K562 (cell line): Measurements from ENCODE around the gene PLXDC2. TPM values are rescaled to one million over a fixed set of nuclear protein-coding genes. Genes with fewer than 3 reads are reported as not detected.

Experiments
- ATAC-seq: fragments of 200-7000 bp; cut with Tn5 transposase; 3 replicates; pipeline ENCODE4 v1.9.1; 2020; ENCODE audit warnings: moderate library complexity
- BruUV-seq: library from RNA; stranded (reverse); fragments of 400-500 nt; replicated peaks from 2 replicates; lab custom pipeline; 2021; lab: Mats Ljungman, UMichigan
- CTCF ChIA-PET: fragments of 300-600 bp; formaldehyde crosslinking; extraction: SDS; loops from one replicate; lab custom pipeline; 2021; ENCODE audit warnings: low intra/inter-chr PET ratio; lab: Yijun Ruan, JAX
- POLR2A ChIA-PET: fragments of 300-600, 350-650 bp; sonication (Branson Sonifier 250); formaldehyde crosslinking; extraction: SDS; loops from one replicate; lab custom pipeline; 2021; ENCODE audit warnings: antibody characterized with exemption, inconsistent platforms; lab: Yijun Ruan, JAX
- DNase-seq, 4 experiments: peaks; one replicate each; pipeline versions ENCODE4 v3.0.0 to v3.0.0-alpha.2; 2011 to 2018; ENCODE audit warnings: low spot score in 3 of 4, mixed read lengths in 3 of 4; ENCODE audit errors: extremely low read depth in 1 of 4
- FAIRE-seq: peaks from 2 replicates; lab custom pipeline; 2011; peaks lifted over from hg19 to GRCh38; lab: Jason Lieb, UNC
- H2AFZ ChIP-seq: 2 replicates; pipeline ENCODE4 v1.6.0; 2011; ENCODE audit warnings: low read depth, low read length, control low read depth, inconsistent platforms
- H3K27ac ChIP-seq: fragments of 200-600 bp; 3 replicates; pipeline ENCODE4 v1.8.0; 2011; ENCODE audit warnings: low read depth, mild to moderate bottlenecking, control low read depth, inconsistent platforms, low read length, moderate library complexity, mixed read lengths; ENCODE audit errors: extremely low read depth
- H3K27me3 ChIP-seq, 2 experiments: fragments of 300-600 bp in 1 of 2; 2 replicates in 1 of 2; 3 replicates in 1 of 2; pipeline versions ENCODE4 v1.6.0 to v1.8.0; 2011; ENCODE audit warnings: inconsistent platforms in 2 of 2, low read length in 2 of 2, mild to moderate bottlenecking in 1 of 2, mixed read lengths in 1 of 2, moderate library complexity in 1 of 2; ENCODE audit not compliant: control insufficient read depth in 2 of 2, insufficient read depth in 2 of 2
- H3K36me3 ChIP-seq: fragments of 300-600 bp; 3 replicates; pipeline ENCODE4 v1.8.0; 2011; ENCODE audit warnings: mild to moderate bottlenecking, low read length, inconsistent platforms; ENCODE audit not compliant: control insufficient read depth, insufficient read depth
- H3K4me1 ChIP-seq, 2 experiments: fragments of 200-600 bp in 1 of 2; replicated peaks in 1 of 2; 2 replicates in 1 of 2; 3 replicates in 1 of 2; pipeline versions ENCODE4 v1.5.1 to v1.8.0; 2011; ENCODE audit warnings: inconsistent platforms in 2 of 2, low read length in 2 of 2, mild to moderate bottlenecking in 1 of 2, mixed read lengths in 1 of 2, moderate library complexity in 1 of 2; ENCODE audit not compliant: control insufficient read depth in 2 of 2, insufficient read depth in 2 of 2
- H3K4me2 ChIP-seq: 2 replicates; pipeline ENCODE4 v1.6.1; 2011; ENCODE audit warnings: low read length, control low read depth, inconsistent platforms, mixed read lengths; ENCODE audit not compliant: insufficient read depth
- H3K4me3 ChIP-seq: fragments of 200-600 bp; sonication (generic), shearing (Covaris generic); 2 replicates; pipeline ENCODE4 v1.5.1; 2016; ENCODE audit warnings: control low read depth, inconsistent platforms
- H3K79me2 ChIP-seq: fragments of 200-600 bp; 3 replicates; pipeline ENCODE4 v1.8.0; 2011; ENCODE audit warnings: low read length, inconsistent platforms; ENCODE audit not compliant: control insufficient read depth, insufficient read depth
- H3K9ac ChIP-seq, 2 experiments: 2 replicates each; pipeline versions ENCODE4 v1.6.0 to v1.6.1; 2011; ENCODE audit warnings: low read depth in 2 of 2, low read length in 2 of 2, control low read depth in 1 of 2, inconsistent platforms in 1 of 2, mild to moderate bottlenecking in 1 of 2, mixed read lengths in 1 of 2; ENCODE audit not compliant: insufficient read depth in 1 of 2
- H3K9me1 ChIP-seq: one replicate; pipeline ENCODE4 v1.6.0; 2011; ENCODE audit warnings: inconsistent platforms, mild to moderate bottlenecking, low read length, moderate library complexity; ENCODE audit not compliant: control insufficient read depth, insufficient read depth
- H3K9me3 ChIP-seq: replicated peaks from 2 replicates; pipeline ENCODE4 v1.5.1; 2011; ENCODE audit warnings: low read depth, low read length, inconsistent platforms; ENCODE audit not compliant: control insufficient read depth, insufficient read depth
- H4K20me1 ChIP-seq: replicated peaks from 2 replicates; pipeline ENCODE4 v1.6.1; 2011; ENCODE audit warnings: low read length, inconsistent platforms, mixed read lengths; ENCODE audit not compliant: control insufficient read depth, insufficient read depth
- ATF1 ChIP-seq, 2 experiments: fragments of 450-650 bp in 1 of 2; IDR thresholded peaks; 2 replicates each; pipeline ENCODE4 v1.6.1; 2016; ENCODE audit warnings: missing compliant biosample characterization in 1 of 2, missing genetic modification characterization in 1 of 2
- EGR1 ChIP-seq: fragments of 450-650 bp; conservative IDR thresholded peaks from 2 replicates; pipeline ENCODE4 v1.6.1; 2017; ENCODE audit warnings: mild to moderate bottlenecking
- ERF ChIP-seq: fragments of 450-650 bp; formaldehyde crosslinking; IDR thresholded peaks from 2 replicates; pipeline ENCODE4 v1.4.0; 2020; ENCODE audit warnings: mild to moderate bottlenecking, mixed read lengths
- FOSL1 ChIP-seq: fragments of 200-800 bp; sonication (Bioruptor generic); conservative IDR thresholded peaks from 2 replicates; pipeline ENCODE4 v1.6.1; 2016; ENCODE audit warnings: missing genetic modification characterization, missing compliant biosample characterization
- MEF2A ChIP-seq: IDR thresholded peaks from 2 replicates; pipeline ENCODE4 v1.6.1; 2011; ENCODE audit warnings: low read depth, mild to moderate bottlenecking, low read length, moderate library complexity; ENCODE audit not compliant: control insufficient read depth
- PYGO2 ChIP-seq: fragments of 450-650 bp; IDR thresholded peaks from 2 replicates; pipeline ENCODE4 v1.6.1; 2016; ENCODE audit warnings: mild to moderate bottlenecking, missing genetic modification characterization, moderate library complexity, missing compliant biosample characterization
- RBBP5 ChIP-seq: fragments of 200-600 bp; sonication (generic); IDR thresholded peaks from 2 replicates; pipeline ENCODE4 v1.6.1; 2012; ENCODE audit warnings: borderline replicate concordance, mild to moderate bottlenecking, low read length, control low read depth, inconsistent platforms; ENCODE audit not compliant: insufficient read depth, poor library complexity, severe bottlenecking
- ZBTB7A ChIP-seq: IDR thresholded peaks from 2 replicates; pipeline ENCODE4 v1.6.1; 2011; ENCODE audit warnings: low read depth, mild to moderate bottlenecking, low read length, moderate library complexity, borderline replicate concordance; ENCODE audit not compliant: control insufficient read depth
- WGBS: fragments of 100-300 bp; shearing (Covaris generic); methylation state at CpG from one replicate; pipeline ENCODE4 v1.1.6; 2016; ENCODE audit warnings: low coverage, mixed read lengths; ENCODE audit not compliant: insufficient coverage; ENCODE audit errors: missing lambda C conversion rate; 5-methylcytosine and 5-hydroxymethylcytosine counted together
- in situ Hi-C: fragments of 300-500 bp; cut with MboI; formaldehyde crosslinking; loops from 4 replicates; pipeline ENCODE4 v1.15.0; 2018; ENCODE audit warnings: inconsistent platforms, mixed read lengths
- intact Hi-C: fragments of 100-400 bp; cut with micrococcal nuclease; formaldehyde crosslinking; loops from 2 replicates; pipeline ENCODE4 v1.14.2; 2022
- polyA plus RNA-seq, 8 experiments: library from polyadenylated mRNA; depleted of rRNA in 4 of 8; stranded (reverse) in 5 of 8; unstranded in 3 of 8; fragments of >200 nt; fragmentation: Nextera tagmentation in 2 of 8; fragmentation: Illumina TruSeq in 1 of 8; extraction: Ambion mirVana in 2 of 8; extraction: Trizol in 1 of 8; gene quantifications; 2 replicates each; pipeline versions ENCODE4 v1.2.1 to v1.2.3, GENCODE V29; 2011 to 2014; ENCODE audit warnings: inconsistent platforms in 1 of 8, missing spikeins in 1 of 8
- total RNA-seq, 7 experiments: library from RNA; depleted of rRNA in 6 of 7; stranded (reverse); fragments of >200 nt in 6 of 7; fragmentation: Illumina TruSeq in 2 of 7; extraction: Trizol in 2 of 7; gene quantifications; 2 replicates each; pipeline versions ENCODE4 v1.2.1 to v1.2.3, GENCODE V29; 2011 to 2021; ENCODE audit warnings: low replicate concordance in 1 of 7
- TF ChIP-seq, protein P1 (sequence below): sonication (generic); formaldehyde crosslinking; IDR thresholded peaks from 2 replicates; pipeline ENCODE4 v1.8.0; 2022; ENCODE audit warnings: missing genetic modification reagents, mild to moderate bottlenecking, borderline replicate concordance

The PLXDC2 gene
- total and polyA plus RNA-seq, 9 of the 15 experiments (the other 6 are each of a cell fraction or from before 2014, with no cell fraction given), result 0.01 to 0.33 (median 0.10) TPM; not detected in 3

GRCh38 chr10:20034732-20035131 lies 218.5 kb downstream of the PLXDC2 start:
- no TSS peak for BruUV-seq
- Histone ChIP-seq H3K4me3 (no peak overlapping the region), H3K27ac (no peak overlapping the region), H3K27me3 (no peaks in the 10 kb centered on the region), H3K9ac (no peak overlapping the region), H3K9me3 (no peaks in the 10 kb centered on the region), H4K20me1 (no peaks in the 10 kb centered on the region), H2AFZ (no peak overlapping the region), H3K36me3 (no peaks in the 10 kb centered on the region), H3K4me2 (no peak overlapping the region), H3K9me1 (no peaks in the 10 kb centered on the region), H3K4me1 (no peaks in the 10 kb centered on the region), H3K79me2 (no peaks in the 10 kb centered on the region)
- ATAC-seq (no peak), FAIRE-seq (no peak), DNase-seq (no peak)
- 0% methylated on average over 2 of the region's 2 CpGs for WGBS
- ChIA-PET CTCF (no interaction called here), POLR2A (no interaction called here)
- in situ Hi-C loops, result no loop called here
- intact Hi-C loops, result no loop called here
- TF ChIP-seq PYGO2 (tag) (no peak), EGR1 (no peak)

GRCh38 chr10:20040012-20040411 lies 223.8 kb downstream of the PLXDC2 start:
- Histone ChIP-seq H3K27me3 (no peaks in the 10 kb centered on the region), H3K4me2 (no peak overlapping the region), H2AFZ (no peak overlapping the region), H3K9me1 (no peaks in the 10 kb centered on the region), H3K36me3 (no peaks in the 10 kb centered on the region), H3K27ac (no peak overlapping the region), H3K4me1 (no peaks in the 10 kb centered on the region), H3K4me3 (no peak overlapping the region), H3K79me2 (no peaks in the 10 kb centered on the region), H3K9me3 (no peaks in the 10 kb centered on the region), H3K9ac (no peak overlapping the region)
- ChIA-PET CTCF (no interaction called here), POLR2A (no interaction called here)
- in situ Hi-C loops, result no loop called here
- no peak for DNase-seq
- no peak for ATAC-seq
- BruUV-seq, result no TSS peak
- intact Hi-C loops, result no loop called here
- FAIRE-seq, result no peak
- no peak for TF ChIP-seq RBBP5
- no peak for TF ChIP-seq ATF1 (CRISPR knock-in tag; IDR thresholded peaks at IDR 0.05)
- TF ChIP-seq ATF1 (tag; IDR thresholded peaks at IDR 0.05), result no peak
- TF ChIP-seq ZBTB7A, result no peak
- no peak for TF ChIP-seq MEF2A
- TF ChIP-seq, protein P1, sequence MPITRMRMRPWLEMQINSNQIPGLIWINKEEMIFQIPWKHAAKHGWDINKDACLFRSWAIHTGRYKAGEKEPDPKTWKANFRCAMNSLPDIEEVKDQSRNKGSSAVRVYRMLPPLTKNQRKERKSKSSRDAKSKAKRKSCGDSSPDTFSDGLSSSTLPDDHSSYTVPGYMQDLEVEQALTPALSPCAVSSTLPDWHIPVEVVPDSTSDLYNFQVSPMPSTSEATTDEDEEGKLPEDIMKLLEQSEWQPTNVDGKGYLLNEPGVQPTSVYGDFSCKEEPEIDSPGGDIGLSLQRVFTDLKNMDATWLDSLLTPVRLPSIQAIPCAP (CRISPR knock-in tag), result no peak
- TF ChIP-seq FOSL1 (tag), result no peak
- TF ChIP-seq ERF (CRISPR knock-in tag), result no peak
- TF ChIP-seq, all 486 proteins: peak for 0
- WGBS, result 0% methylated on average over 6 of the region's 6 CpGs
- H4K20me1 ChIP-seq, result no peaks in the 10 kb centered on the region
